Measurements from ENCODE around the gene LSM10. TPM values are rescaled to one million over a fixed set of nuclear protein-coding genes. Genes with fewer than 3 reads are reported as not detected.

LSM10 gene
- total RNA-seq, 1 experiment from 2014 or later = 42.2 TPM

DNA sequence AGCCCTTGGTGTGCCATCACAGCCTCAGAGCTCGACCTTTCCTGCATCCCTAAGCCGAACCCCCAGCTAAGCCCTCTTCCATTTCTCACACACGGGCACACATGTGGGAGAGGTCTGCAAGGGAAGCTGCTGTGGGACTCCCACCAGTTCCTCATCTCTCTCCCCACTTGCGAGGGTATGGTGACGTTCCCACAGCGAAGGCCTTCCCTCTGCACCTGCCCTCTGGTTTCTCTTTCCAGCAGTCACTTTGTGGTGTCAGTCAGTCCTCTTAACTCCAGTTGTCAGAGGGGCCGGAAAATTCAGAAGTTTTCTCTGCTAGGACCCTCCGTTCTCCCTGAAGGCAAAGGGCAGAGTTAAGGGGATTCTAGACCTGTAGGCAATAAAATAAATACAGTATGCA lies 6.4 kb downstream of the LSM10 start:
- Histone ChIP-seq H4K91ac (ENCODE audit: insufficient read length, low read depth, low read length) (no peak overlapping the region), H3K18ac (ENCODE audit: insufficient read length, low read depth, low read length) (no peak overlapping the region), H3K23ac (ENCODE audit: insufficient read length, low read depth, low read length) (no peak overlapping the region), H2BK120ac (ENCODE audit: low read depth, low read length, poor library complexity, severe bottlenecking) (no peak overlapping the region), H2AK5ac (ENCODE audit: insufficient read length, low read length) (no peak overlapping the region), H2BK12ac (ENCODE audit: insufficient read length, low read depth, low read length) (no peak overlapping the region), H3K14ac (ENCODE audit: insufficient read depth, low read length) (no peak overlapping the region), H3K4me2 (ENCODE audit: insufficient read depth, insufficient read length, low read length) (no peak overlapping the region), H3T11ph (ENCODE audit: low read length) (no peak overlapping the region), H2BK5ac (ENCODE audit: insufficient read length, low read length) (no peak overlapping the region), H3K79me1 (ENCODE audit: insufficient read depth, low read depth, low read length, poor library complexity, severe bottlenecking) (peaks cover under 1% of the 10 kb centered on the region), H3K23me2 (ENCODE audit: insufficient read length, low read depth, low read length, poor library complexity, severe bottlenecking) (peaks cover 4% of the 10 kb centered on the region), H3K4me1 (ENCODE audit: insufficient read depth, low read length) (peaks cover 2% of the 10 kb centered on the region; the same call in 1 of the 2 replicates), H3K56ac (ENCODE audit: insufficient read length, low read depth, low read length) (no peak overlapping the region), H3K4ac (ENCODE audit: low read depth, low read length) (no peak overlapping the region), H3K27me3 (ENCODE audit: insufficient read depth, low read length) (no peaks in the 10 kb centered on the region), H4K8ac (replicated peaks; ENCODE audit: insufficient read length, low read depth, low read length) (no peak overlapping the region), H3K27ac (ENCODE audit: insufficient read length, low read depth, low read length) (no peak overlapping the region), H3K9me3 (ENCODE audit: control insufficient read depth, low read depth, low read length) (no peaks in the 10 kb centered on the region), H2BK20ac (ENCODE audit: low read depth, low read length, poor library complexity, severe bottlenecking) (no peak overlapping the region), H2AFZ (ENCODE audit: low read length) (no peak overlapping the region), H3K9ac (ENCODE audit: extremely low read depth, insufficient read length, low read length) (no peak overlapping the region), H4K20me1 (ENCODE audit: control insufficient read depth, insufficient read depth, insufficient read length) (no peaks in the 10 kb centered on the region), H3K79me2 (ENCODE audit: insufficient read depth, low read length) (no peaks in the 10 kb centered on the region), H2BK15ac (ENCODE audit: low read depth, low read length) (no peak overlapping the region), H4K5ac (ENCODE audit: insufficient read length, low read depth, low read length) (no peak overlapping the region)
- peaks cover 15 to 48% (median 32%) of the 10 kb centered on the region in 3 experiments; a peak in 6 of 7 replicates for H3K36me3 Mint-ChIP-seq (ENCODE audit: insufficient read depth in 1 of 3, low read depth in 3 of 3)
- H3K4me1 Mint-ChIP-seq = peaks cover 18 to 19% of the 10 kb centered on the region in 2 experiments
- H3K27me3 Mint-ChIP-seq (ENCODE audit: low read depth) = no peaks in the 10 kb centered on the region
- no peaks in the 10 kb centered on the region for H3K9me3 Mint-ChIP-seq
- TF ChIP-seq, protein P1, sequence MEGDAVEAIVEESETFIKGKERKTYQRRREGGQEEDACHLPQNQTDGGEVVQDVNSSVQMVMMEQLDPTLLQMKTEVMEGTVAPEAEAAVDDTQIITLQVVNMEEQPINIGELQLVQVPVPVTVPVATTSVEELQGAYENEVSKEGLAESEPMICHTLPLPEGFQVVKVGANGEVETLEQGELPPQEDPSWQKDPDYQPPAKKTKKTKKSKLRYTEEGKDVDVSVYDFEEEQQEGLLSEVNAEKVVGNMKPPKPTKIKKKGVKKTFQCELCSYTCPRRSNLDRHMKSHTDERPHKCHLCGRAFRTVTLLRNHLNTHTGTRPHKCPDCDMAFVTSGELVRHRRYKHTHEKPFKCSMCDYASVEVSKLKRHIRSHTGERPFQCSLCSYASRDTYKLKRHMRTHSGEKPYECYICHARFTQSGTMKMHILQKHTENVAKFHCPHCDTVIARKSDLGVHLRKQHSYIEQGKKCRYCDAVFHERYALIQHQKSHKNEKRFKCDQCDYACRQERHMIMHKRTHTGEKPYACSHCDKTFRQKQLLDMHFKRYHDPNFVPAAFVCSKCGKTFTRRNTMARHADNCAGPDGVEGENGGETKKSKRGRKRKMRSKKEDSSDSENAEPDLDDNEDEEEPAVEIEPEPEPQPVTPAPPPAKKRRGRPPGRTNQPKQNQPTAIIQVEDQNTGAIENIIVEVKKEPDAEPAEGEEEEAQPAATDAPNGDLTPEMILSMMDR (conservative IDR thresholded peaks at IDR 0.05) = no peak
- DNase-seq = no peak
- WGBS (ENCODE audit: extremely low coverage, insufficient read length, low lambda C conversion rate) = no CpG with 5 or more reads among the region's 8 CpGs
- peak overlapping the region in 2 of 3 experiments; percentile 27 to 37; a peak in 2 of 7 replicates for H3K27ac Mint-ChIP-seq
- no peak overlapping the region for H3K4me3 Mint-ChIP-seq
